ENCODE data around the gene S100A3.
"Not testable (repeated sequence)": the region's sequence is repeated elsewhere in the genome, so short reads cannot be mapped to it uniquely, and the experiment has no call there.

The S100A3 gene

DNA sequence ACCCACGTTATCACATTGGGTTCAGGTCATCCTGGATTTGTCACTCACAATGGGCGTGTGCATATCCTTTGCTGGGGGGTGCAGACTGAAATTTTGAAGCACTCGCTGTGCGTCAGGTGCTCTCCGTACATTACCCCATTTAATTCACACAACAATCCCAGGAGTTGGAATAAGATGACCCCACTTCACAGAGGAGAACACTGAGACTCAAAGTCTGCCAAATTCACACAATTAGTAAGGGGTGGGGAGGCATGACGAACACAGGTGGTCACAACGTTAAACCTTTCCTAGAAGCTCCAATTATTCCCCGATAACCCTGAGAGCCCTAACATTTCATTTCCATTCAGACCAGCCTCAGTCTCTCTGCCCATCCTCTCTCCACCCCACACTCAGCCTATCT is 20.4 kb upstream of the S100A3 start:
- no peak for DNase-seq (ENCODE audit: low read depth in 2 of 2)

DNA sequence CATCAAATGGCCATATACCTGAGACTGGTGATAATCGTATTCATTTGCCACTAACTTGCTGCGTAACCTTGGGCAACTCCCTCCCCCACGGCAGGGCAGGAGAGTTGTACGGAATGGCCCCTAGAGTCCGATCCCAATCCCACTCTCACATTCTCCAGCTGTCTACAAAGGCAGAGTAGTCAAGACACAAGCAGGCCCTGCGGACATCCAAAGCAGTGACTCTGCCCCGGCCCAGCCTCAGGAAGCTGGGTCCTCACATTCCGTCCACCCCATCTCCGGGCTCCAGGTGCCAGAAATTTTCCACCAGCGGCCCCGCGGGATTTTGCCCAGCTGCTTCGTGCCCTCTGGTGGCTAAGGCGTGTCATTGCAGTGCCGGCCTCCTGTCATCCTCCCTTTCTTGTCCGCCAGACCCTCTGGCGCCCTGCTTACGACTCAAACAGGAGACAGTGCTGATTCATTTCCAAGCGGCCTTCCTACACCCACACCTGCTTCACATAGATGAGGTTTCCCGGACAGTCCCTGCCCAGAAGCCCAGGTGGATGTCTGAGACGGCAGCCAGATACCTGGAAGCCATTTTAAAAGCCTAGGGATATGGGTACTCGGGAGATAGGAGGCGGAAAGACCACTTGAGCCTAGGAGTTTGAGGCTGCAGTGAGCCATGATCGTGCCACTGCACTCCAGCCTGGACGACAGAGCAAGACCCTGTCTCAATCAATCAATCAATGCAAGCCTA is 19.5 kb upstream of the S100A3 start:
- DNase-seq (ENCODE audit: low read depth in 2 of 2), result peak; percentile 65 to 66

GRCh38 chr1:153567621-153568366 is 18.7 kb upstream of the S100A3 start:
- no peak for DNase-seq (ENCODE audit: low read depth in 2 of 2)

DNA sequence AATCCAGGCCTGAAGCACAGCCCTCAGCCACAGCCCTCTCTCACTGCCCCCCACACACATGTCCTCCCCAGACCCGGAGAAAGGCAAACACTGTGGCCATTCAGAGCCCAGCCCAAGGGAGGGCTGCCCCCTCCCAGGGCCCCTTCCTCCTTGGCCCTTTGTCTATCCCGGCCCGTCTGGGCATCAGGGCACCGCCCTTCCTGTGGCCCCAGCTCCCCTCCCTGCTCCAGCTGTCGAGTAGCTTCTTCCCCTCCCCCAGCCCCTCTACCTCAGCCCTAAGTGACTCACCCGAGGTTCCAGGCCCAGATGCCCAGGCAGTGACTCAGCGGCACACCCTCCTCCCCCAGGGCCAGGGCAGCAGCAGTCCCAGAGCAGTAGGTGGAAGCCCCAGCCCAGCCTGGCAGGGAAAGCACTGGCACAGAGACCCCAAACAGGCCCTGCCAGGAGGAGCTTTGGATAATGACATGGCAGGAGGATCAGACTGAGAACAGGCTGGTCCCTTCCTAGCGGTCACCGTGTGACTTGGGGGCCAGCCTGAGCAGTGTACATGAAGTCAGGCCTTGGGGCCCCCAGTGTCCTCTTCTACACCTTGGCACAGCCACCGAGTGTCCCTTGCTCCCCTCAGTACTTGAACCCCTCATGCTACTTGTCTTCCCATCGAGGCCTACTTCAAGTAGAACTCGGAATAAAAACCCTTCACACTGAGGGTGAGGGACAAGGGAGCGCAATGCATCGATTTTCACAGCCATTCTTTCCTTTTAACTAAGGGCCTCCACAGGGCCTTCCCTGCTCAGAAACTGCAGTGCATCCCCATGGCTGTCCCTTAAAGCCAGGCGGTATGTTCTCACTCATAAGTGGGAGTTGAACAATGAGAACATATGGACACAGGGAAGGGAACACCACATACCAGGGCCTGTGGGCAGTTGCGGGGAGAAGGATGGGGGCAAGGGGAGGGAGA is 17.6 kb upstream of the S100A3 start:
- DNase-seq (ENCODE audit: low read depth in 2 of 2), result peak; percentile 95

- DNase-seq (ENCODE audit: low read depth in 2 of 2), result peak; percentile 75 to 76
Observed at GRCh38 chr1:153565529-153566374, 16.7 kb upstream of the S100A3 start, which contains the start of gene S100A2. S100A2 (minus strand) TSS chr1:153565844; CDS start chr1:153563877, 1,967 bp downstream.

GRCh38 chr1:153563991-153564390 is 14.9 kb upstream of the S100A3 start:
- DNase-seq (ENCODE audit: low read depth in 2 of 2), result no peak

DNA sequence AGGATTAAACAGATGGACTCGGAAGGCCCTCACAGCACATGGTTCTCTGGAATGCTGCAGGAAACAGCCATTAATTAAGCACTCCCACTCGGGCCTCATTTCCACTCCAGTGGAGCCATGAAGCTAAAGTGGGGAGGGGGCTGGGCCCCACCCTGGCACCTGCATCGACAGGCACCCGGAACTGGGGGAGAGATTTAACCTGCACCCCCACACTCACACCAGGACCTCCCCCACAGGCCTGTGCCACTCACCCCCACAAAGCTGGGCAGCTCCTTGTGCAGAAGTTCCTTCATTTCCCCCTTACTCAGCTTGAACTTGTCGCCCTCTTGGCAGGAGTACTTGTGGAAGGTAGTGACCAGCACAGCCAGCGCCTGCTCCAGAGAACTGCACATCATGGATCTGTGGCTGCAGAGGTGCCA is 14.4 kb upstream of the S100A3 start:
- no peak for DNase-seq (ENCODE audit: low read depth in 2 of 2)

DNA sequence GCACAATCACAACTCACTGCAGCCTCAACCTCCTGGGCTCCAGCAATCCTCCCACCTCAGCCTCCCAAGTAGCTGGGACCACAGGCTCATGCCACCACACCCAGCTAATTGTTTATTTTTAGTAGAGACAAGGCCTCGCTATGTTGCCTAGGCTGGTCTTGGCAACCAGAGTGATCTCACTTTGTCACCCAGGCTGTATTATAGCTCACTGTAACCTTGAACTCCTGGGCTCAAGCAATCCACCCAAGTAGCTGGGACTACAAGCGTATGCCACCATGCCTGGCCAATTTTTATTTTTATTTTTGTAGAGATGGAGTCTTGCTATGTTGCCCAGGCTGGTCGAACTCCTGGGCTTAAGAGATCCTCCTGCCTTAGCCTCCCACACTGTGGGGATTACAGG is 13.0 kb upstream of the S100A3 start:
- not testable (repeated sequence) for DNase-seq (ENCODE audit: low read depth in 2 of 2)

- DNase-seq (ENCODE audit: low read depth in 2 of 2), result no peak
Observed at GRCh38 chr1:153561466-153561985, 12.5 kb upstream of the S100A3 start.

GRCh38 chr1:153560771-153561465 is 11.9 kb upstream of the S100A3 start:
- DNase-seq (ENCODE audit: low read depth in 2 of 2), result no peak

- no peak for DNase-seq (ENCODE audit: low read depth in 2 of 2)
Observed at GRCh38 chr1:153560241-153560640, 11.2 kb upstream of the S100A3 start.

- no peak for DNase-seq (ENCODE audit: low read depth in 2 of 2)
Observed at GRCh38 chr1:153557877-153558276, 8.8 kb upstream of the S100A3 start.

DNA sequence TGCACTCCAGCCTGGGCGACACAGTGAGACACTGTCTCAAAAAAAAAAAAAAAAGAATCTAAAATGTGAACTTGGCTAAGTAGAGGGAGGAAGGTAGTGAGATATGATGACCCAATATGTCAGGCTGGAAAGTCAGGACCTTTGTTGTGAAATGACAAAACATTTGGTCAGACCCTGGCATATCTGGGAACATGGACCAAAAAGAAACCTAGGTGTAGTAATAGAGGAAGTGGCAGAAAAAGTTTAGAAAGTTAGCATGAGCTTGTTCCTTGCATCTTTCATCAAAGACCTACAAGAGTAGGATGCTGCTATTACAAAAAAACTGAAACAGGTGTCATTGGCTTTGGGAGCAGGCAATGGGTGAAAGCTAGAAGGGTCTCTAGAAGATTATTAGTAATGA is 7.3 kb upstream of the S100A3 start:
- DNase-seq (ENCODE audit: low read depth in 2 of 2), result no peak

GRCh38 chr1:153553830-153554541 is 4.9 kb upstream of the S100A3 start:
- DNase-seq (ENCODE audit: low read depth in 2 of 2), result no peak

GRCh38 chr1:153553096-153553495 is 4.0 kb upstream of the S100A3 start:
- no peak for DNase-seq (ENCODE audit: low read depth in 2 of 2)

DNA sequence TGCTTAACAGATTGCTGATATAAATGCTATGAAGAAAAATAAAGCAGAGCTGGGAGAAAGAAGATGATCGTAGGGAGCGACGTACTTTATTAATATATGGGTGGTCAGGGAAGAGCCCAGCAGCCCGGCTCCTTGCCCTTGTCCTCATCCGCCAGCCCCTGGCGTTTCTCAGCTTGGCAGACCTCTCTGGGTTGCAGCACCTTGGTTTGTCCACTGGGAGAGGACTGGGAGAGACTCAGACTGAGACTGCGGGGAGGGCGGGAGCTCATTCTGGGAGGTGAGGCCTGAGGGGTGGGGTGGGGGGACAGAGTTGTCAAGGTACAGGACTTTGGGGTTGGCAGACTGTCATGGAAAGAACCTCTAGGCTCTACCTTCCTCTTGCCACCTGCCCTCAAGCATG is 3.3 kb upstream of the S100A3 start:
- DNase-seq (ENCODE audit: low read depth in 2 of 2), result no peak

- DNase-seq (ENCODE audit: low read depth in 2 of 2), result no peak
Observed at GRCh38 chr1:153550827-153551500, 1.9 kb upstream of the S100A3 start.

- DNase-seq (ENCODE audit: low read depth in 2 of 2), result no peak
Observed at GRCh38 chr1:153550398-153550758, 1.3 kb upstream of the S100A3 start.

Measured in fibroblast of skin of left quadriceps (primary cell).